Fibroblast of villous mesenchyme (primary cell): Measurements from ENCODE around the gene MARCHF3. TPM values are rescaled to one million over a fixed set of nuclear protein-coding genes. Genes with fewer than 3 reads are reported as not detected.
"Not testable (repeated sequence)": the region's sequence is repeated elsewhere in the genome, so short reads cannot be mapped to it uniquely, and the experiment has no call there.

Source experiments
- DNase-seq: peaks from one replicate; pipeline ENCODE4 v3.0.0-alpha.2; 2010; ENCODE audit warnings: low read depth
- H3K4me3 ChIP-seq: 2 replicates; pipeline ENCODE4 v1.5.1; 2011; ENCODE audit warnings: low read depth, mild to moderate bottlenecking, low read length
- total RNA-seq: library from RNA; depleted of rRNA; stranded (reverse); fragments of >200 nt; gene quantifications from 2 replicates; pipeline ENCODE4 v1.2.3, GENCODE V29; 2012
- TF ChIP-seq, protein P1 (sequence below): IDR thresholded peaks from 2 replicates; pipeline ENCODE4 v1.5.1; 2012; ENCODE audit warnings: low read depth, mild to moderate bottlenecking, low read length; ENCODE audit not compliant: insufficient read depth

The MARCHF3 gene
- total RNA-seq, 1 donor, result 10.4 TPM

DNA sequence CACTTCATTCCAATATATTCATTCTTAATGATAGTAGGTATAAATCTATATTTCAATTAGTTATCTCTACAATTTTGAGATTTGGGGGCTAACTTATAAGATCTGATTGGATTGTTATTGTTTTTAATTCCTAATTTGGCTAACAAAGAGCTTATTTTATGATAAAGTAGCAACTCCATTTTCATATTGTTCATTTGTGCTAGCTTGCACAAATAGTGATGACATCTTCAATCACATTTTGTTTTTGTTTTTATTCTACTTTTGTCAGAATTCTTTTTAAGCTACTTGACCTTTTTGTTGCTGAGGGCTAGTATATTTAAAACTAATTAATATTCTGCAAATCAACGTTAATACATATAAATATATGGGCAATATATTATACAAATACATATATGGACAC, 22.8 kb downstream of the MARCHF3 start:
- no peak overlapping the region for H3K4me3 ChIP-seq
- DNase-seq, result no peak
- TF ChIP-seq, protein P1, sequence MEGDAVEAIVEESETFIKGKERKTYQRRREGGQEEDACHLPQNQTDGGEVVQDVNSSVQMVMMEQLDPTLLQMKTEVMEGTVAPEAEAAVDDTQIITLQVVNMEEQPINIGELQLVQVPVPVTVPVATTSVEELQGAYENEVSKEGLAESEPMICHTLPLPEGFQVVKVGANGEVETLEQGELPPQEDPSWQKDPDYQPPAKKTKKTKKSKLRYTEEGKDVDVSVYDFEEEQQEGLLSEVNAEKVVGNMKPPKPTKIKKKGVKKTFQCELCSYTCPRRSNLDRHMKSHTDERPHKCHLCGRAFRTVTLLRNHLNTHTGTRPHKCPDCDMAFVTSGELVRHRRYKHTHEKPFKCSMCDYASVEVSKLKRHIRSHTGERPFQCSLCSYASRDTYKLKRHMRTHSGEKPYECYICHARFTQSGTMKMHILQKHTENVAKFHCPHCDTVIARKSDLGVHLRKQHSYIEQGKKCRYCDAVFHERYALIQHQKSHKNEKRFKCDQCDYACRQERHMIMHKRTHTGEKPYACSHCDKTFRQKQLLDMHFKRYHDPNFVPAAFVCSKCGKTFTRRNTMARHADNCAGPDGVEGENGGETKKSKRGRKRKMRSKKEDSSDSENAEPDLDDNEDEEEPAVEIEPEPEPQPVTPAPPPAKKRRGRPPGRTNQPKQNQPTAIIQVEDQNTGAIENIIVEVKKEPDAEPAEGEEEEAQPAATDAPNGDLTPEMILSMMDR, result no peak

DNA sequence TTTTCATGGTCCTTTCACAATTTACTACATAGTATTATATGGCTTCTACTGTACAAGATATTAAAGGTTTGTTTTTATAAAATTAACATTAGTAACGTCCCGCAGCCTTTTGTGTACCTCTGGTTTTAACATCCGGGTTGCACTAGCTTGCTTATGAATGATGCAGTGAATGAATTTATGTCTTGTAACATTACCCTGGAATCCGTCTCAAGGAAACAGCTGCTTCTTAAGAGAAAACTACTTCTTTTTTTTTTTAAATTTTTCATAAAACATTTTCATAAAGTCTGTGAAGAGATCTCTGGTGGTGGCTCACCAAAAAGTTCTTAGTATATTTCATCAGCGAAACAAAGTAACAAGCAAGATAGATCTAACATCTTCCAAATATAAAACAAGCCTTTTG, 23.6 kb downstream of the MARCHF3 start:
- H3K4me3 ChIP-seq, result no peak overlapping the region
- no peak for DNase-seq

DNA sequence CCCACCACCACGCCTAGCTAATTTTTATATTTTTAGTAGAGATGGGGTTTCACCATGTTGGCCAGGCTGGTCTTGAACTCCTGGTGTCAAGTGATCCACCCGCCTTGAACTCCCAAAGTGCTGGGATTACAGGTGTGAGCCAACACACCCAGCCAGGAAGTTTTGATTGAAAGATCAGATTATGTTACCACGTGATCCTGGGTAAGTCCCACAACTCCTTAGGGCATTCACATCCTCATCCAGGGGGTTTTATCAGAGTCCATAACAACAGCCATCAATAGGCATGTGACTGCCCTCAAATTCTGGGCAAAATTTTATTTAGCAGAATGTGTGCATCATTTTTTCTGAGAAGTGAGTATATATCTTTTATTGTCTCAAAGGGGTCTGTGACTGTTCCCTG, 25.1 kb downstream of the MARCHF3 start:
- not testable (repeated sequence) for DNase-seq

More for the DNA sequence above, 23.6 kb downstream of the MARCHF3 start:
- TF ChIP-seq, protein P1, result no peak

DNA sequence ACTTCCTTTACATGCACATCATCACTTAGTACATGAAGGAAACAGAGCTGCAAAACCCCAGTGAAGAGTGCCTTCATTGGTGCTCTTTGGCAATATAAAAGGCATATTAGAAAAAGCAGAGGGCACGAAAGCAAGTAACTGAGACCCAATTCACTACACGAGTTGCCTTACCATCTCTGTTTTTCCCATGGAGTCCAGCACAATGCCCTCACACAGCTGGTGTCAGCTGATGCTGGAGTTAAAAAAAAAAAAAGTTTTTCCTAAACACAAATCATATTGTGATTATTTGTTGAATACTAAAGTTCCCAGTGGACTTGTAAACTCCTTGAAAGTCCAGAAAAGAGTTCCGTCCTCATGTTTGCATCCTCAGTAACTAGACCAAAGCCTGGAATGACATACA, 25.6 kb downstream of the MARCHF3 start:
- no peak overlapping the region for H3K4me3 ChIP-seq
- TF ChIP-seq, protein P1, result no peak
- no peak for DNase-seq

More for the DNA sequence above, 25.1 kb downstream of the MARCHF3 start:
- H3K4me3 ChIP-seq, result not testable (repeated sequence)

- no peak for DNase-seq
- TF ChIP-seq, protein P1, result no peak
- H3K4me3 ChIP-seq, result no peak overlapping the region
These were observed 26.4 kb downstream of the MARCHF3 start for GRCh38 chr5:127003798-127004495.

DNA sequence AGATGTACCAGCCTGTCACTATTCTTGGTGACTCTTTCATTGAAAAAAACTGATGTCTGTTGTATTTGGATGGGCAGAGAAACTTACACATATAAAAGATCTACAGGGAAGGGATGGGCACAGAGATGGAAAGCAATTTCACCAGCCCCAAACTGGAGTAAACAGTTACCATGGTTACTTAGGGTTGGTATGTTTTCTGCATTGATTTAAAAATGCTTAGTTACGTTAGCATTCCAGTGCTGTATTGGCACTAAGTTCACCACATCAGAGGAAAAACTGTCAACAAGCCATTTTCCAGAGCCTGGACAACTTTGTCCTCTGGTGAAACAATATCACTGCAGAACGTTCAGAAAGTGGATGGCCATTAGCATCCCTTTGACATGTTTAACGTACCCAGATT, 28.0 kb downstream of the MARCHF3 start:
- peak; percentile 68 for DNase-seq
- TF ChIP-seq, protein P1, result no peak
- H3K4me3 ChIP-seq, result no peak overlapping the region

GRCh38 chr5:127001621-127002296, 28.6 kb downstream of the MARCHF3 start:
- DNase-seq, result peak; percentile 94
- TF ChIP-seq, protein P1, result no peak
- no peak overlapping the region for H3K4me3 ChIP-seq
